Measurements from ENCODE around the gene ST8SIA5. TPM values are rescaled to one million over a fixed set of nuclear protein-coding genes. Genes with fewer than 3 reads are reported as not detected.

Gene ST8SIA5
- total and polyA plus RNA-seq, 2 of the 13 experiments (the other 11 are each of a cell fraction or from before 2014, with no cell fraction given), result 0.07 to 0.20 TPM

GRCh38 chr18:46642561-46642960 lies 114.3 kb downstream of the ST8SIA5 start:
- in situ Hi-C loops (cut with HindIII; ENCODE audit: extremely low pct_ligation_motif_present, low pct_unique_long_range_greater_than_20kb) (no loop called here), intact Hi-C loops (cut with micrococcal nuclease; ENCODE audit: unreplicated experiment) (no loop called here)
- ChIA-PET POLR2A (no interaction called here), CTCF (ENCODE audit: low intra/inter-chr PET ratio, low total read pairs) (no interaction called here)
- Histone ChIP-seq H3K9ac (ENCODE audit: insufficient read depth, low read depth, low read length) (no peak overlapping the region), H2AFZ (ENCODE audit: low read length) (no peak overlapping the region), H3K27ac (ENCODE audit: extremely low read length, insufficient read depth, low read length) (no peak overlapping the region), H4K20me1 (ENCODE audit: insufficient read depth, low read length) (no peaks in the 10 kb centered on the region), H3K4me1 (ENCODE audit: insufficient read depth, low read length) (no peaks in the 10 kb centered on the region), H3K27me3 (ENCODE audit: control insufficient read depth in 1 of 2, insufficient read depth in 2 of 2, low read length in 2 of 2) (peaks cover 0 to 30% of the 10 kb centered on the region in 2 experiments; a peak in 2 of 5 replicates), H3K4me3 (replicated peaks in 1 of 3; ENCODE audit: insufficient read depth in 1 of 3, low read depth in 2 of 3, low read length in 3 of 3) (no peak overlapping the region), H3K79me2 (ENCODE audit: insufficient read depth, low read length) (no peaks in the 10 kb centered on the region), H3K4me2 (ENCODE audit: low read depth, low read length) (no peak overlapping the region), H3K36me3 (replicated peaks in 1 of 2; ENCODE audit: control insufficient read depth in 1 of 2, insufficient read depth in 2 of 2, low read length in 2 of 2) (no peaks in the 10 kb centered on the region), H3K9me3 (ENCODE audit: low read length) (no peaks in the 10 kb centered on the region)
- ATAC-seq (no peak), FAIRE-seq (no peak), DNase-seq (ENCODE audit: low spot score) (no peak)
- TF ChIP-seq HDAC6 (IDR thresholded peaks at IDR 0.05; ENCODE audit: low read depth, low read length) (no peak), ZNF646 (CRISPR knock-in tag; IDR thresholded peaks at IDR 0.05) (no peak), FOXJ3 (CRISPR knock-in tag; IDR thresholded peaks at IDR 0.05; ENCODE audit: borderline replicate concordance) (no peak), ZFP91 (CRISPR knock-in tag; IDR thresholded peaks at IDR 0.05; ENCODE audit: borderline replicate concordance) (no peak), HOXA5 (CRISPR knock-in tag; IDR thresholded peaks at IDR 0.05) (no peak), BATF2 (CRISPR knock-in tag; IDR thresholded peaks at IDR 0.05) (no peak), CHCHD3 (CRISPR knock-in tag; IDR thresholded peaks at IDR 0.05) (no peak), ISL2 (CRISPR knock-in tag; IDR thresholded peaks at IDR 0.05) (no peak), RFXAP (CRISPR knock-in tag; IDR thresholded peaks at IDR 0.05; ENCODE audit: borderline replicate concordance) (no peak), ZNF142 (CRISPR knock-in tag; IDR thresholded peaks at IDR 0.05) (no peak)
- BruUV-seq (replicated peaks), result no TSS peak
- WGBS (ENCODE audit: low lambda C conversion rate), result 43% methylated on average over 1 of the region's 5 CpGs
